GM12865 (cell line): ENCODE results near the gene GLIPR1L2.

Experiments
- DNase-seq: peaks from one replicate; pipeline ENCODE4 v3.0.0; 2010; ENCODE audit warnings: low read depth
- H3K4me3 ChIP-seq: 2 replicates; pipeline ENCODE4 v1.5.1; 2011; ENCODE audit warnings: mild to moderate bottlenecking, low read depth, low read length, control low read depth
- TF ChIP-seq, protein P1 (sequence below): IDR thresholded peaks from 2 replicates; pipeline ENCODE4 v1.5.1; 2011; ENCODE audit warnings: low read length, control low read depth, low read depth, inconsistent platforms; ENCODE audit not compliant: insufficient read depth; ENCODE audit errors: missing control alignments

The GLIPR1L2 gene

DNA sequence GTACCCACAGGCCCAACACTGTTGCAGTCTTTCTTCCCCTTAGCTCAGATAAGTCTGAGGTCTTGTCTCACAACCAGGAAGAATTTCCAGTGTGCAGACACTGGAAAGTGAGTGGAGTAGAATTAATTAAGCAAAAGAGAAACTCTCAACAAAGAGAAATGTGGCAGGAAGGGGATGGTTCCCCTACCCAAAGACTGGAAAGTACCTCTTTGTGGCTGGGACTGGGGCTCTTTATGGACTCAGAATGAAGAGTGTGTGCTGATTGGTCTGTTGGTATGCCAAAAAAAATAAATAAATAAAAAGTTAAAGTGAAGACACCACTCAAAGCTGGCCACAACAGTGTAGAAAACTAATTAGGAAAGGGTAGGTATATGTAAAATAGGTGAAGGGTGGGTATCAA lies 30.0 kb upstream of the GLIPR1L2 start:
- H3K4me3 ChIP-seq, result no peak overlapping the region
- DNase-seq, result peak; percentile 21
- TF ChIP-seq, protein P1, sequence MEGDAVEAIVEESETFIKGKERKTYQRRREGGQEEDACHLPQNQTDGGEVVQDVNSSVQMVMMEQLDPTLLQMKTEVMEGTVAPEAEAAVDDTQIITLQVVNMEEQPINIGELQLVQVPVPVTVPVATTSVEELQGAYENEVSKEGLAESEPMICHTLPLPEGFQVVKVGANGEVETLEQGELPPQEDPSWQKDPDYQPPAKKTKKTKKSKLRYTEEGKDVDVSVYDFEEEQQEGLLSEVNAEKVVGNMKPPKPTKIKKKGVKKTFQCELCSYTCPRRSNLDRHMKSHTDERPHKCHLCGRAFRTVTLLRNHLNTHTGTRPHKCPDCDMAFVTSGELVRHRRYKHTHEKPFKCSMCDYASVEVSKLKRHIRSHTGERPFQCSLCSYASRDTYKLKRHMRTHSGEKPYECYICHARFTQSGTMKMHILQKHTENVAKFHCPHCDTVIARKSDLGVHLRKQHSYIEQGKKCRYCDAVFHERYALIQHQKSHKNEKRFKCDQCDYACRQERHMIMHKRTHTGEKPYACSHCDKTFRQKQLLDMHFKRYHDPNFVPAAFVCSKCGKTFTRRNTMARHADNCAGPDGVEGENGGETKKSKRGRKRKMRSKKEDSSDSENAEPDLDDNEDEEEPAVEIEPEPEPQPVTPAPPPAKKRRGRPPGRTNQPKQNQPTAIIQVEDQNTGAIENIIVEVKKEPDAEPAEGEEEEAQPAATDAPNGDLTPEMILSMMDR, result no peak

- DNase-seq, result no peak
- H3K4me3 ChIP-seq, result no peak overlapping the region
- TF ChIP-seq, protein P1, result no peak
Measured at GRCh38 chr12:75361408-75361807, 29.5 kb upstream of the GLIPR1L2 start.

- no peak for DNase-seq
- TF ChIP-seq, protein P1, result no peak
- H3K4me3 ChIP-seq, result no peak overlapping the region
Measured at GRCh38 chr12:75364919-75365318, 26.0 kb upstream of the GLIPR1L2 start.

DNA sequence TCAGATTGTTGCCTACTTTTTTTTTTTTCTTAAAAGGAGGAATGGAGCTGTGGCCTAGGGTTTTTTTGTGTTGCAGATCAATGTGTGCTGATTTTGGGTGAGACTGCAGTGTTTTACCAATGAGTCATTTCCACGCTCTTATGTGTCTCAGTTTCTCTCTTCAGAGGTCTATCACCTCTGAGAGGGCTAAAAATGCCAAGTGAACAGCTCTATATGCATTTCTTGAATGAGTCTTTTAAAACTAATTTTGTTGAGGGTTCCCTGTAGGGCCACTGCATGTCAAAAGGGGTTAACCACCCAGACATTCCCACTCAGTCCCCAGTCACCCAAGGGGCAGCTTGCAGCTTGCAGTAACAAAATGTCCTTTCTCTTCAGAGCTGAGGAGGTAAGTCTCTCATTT lies 24.3 kb upstream of the GLIPR1L2 start:
- peak; percentile 11 for DNase-seq
- TF ChIP-seq, protein P1, result no peak
- no peak overlapping the region for H3K4me3 ChIP-seq

GRCh38 chr12:75374971-75375370 lies 15.9 kb upstream of the GLIPR1L2 start:
- no peak overlapping the region for H3K4me3 ChIP-seq
- DNase-seq, result no peak
- TF ChIP-seq, protein P1, result no peak

- no peak overlapping the region for H3K4me3 ChIP-seq
- DNase-seq, result no peak
- TF ChIP-seq, protein P1, result no peak
Measured at GRCh38 chr12:75378354-75378753, 12.5 kb upstream of the GLIPR1L2 start.

- H3K4me3 ChIP-seq, result peak overlapping the region; percentile 87
- DNase-seq, result no peak
Measured at GRCh38 chr12:75389061-75389460, 1.8 kb upstream of the GLIPR1L2 start.

More at GRCh38 chr12:75389061-75389460, 1.8 kb upstream of the GLIPR1L2 start:
- TF ChIP-seq, protein P1, result no peak
